ENCODE results near the gene GPR75. TPM values are rescaled to one million over a fixed set of nuclear protein-coding genes. Genes with fewer than 3 reads are reported as not detected.

The GPR75 gene
- total RNA-seq, 1 donor from 2014 or later, result 0.21 TPM

GRCh38 chr2:53865962-53866361 lies 6.2 kb upstream of the GPR75 start:
- no peaks in the 10 kb centered on the region for H3K27me3 ChIP-seq
- H3K36me3 ChIP-seq, result peaks cover 24 to 54% of the 10 kb centered on the region in 2 donors
- intact Hi-C loops (cut with DNase I), result no loop called here
- no peak for TF ChIP-seq CTCF (IDR thresholded peaks at IDR 0.05)
- DNase-seq (ENCODE audit: low spot score in 2 of 2), result no peak
- H3K9me3 ChIP-seq, result no peaks in the 10 kb centered on the region
- no peak overlapping the region for H3K4me3 ChIP-seq
- no peak overlapping the region for H3K27ac ChIP-seq
- H3K4me1 ChIP-seq, result no peaks in the 10 kb centered on the region

GRCh38 chr2:53865264-53865663 lies 5.5 kb upstream of the GPR75 start:
- Histone ChIP-seq H3K9me3 (no peaks in the 10 kb centered on the region), H3K27ac (no peak overlapping the region), H3K4me3 (no peak overlapping the region), H3K36me3 (peaks cover 20 to 50% of the 10 kb centered on the region in 2 donors), H3K4me1 (no peaks in the 10 kb centered on the region), H3K27me3 (no peaks in the 10 kb centered on the region)
- no peak for TF ChIP-seq CTCF (IDR thresholded peaks at IDR 0.05)
- intact Hi-C loops (cut with DNase I), result no loop called here
- DNase-seq (ENCODE audit: low spot score in 2 of 2), result no peak

- peaks cover 18 to 40% of the 10 kb centered on the region in 2 donors for H3K36me3 ChIP-seq
- H3K4me3 ChIP-seq, result no peak overlapping the region
- no peaks in the 10 kb centered on the region for H3K9me3 ChIP-seq
- H3K27ac ChIP-seq, result no peak overlapping the region
- no peak for DNase-seq (ENCODE audit: low spot score in 2 of 2)
- TF ChIP-seq CTCF (IDR thresholded peaks at IDR 0.05), result no peak
- H3K27me3 ChIP-seq, result no peaks in the 10 kb centered on the region
- peaks cover 0 to 3% of the 10 kb centered on the region in 2 donors for H3K4me1 ChIP-seq
- intact Hi-C loops (cut with DNase I), result no loop called here
Measured at GRCh38 chr2:53863538-53864227, 3.9 kb upstream of the GPR75 start.

GRCh38 chr2:53861824-53862223 lies 2.1 kb upstream of the GPR75 start:
- H3K9me3 ChIP-seq, result no peaks in the 10 kb centered on the region
- no peak for TF ChIP-seq CTCF (IDR thresholded peaks at IDR 0.05)
- intact Hi-C loops (cut with DNase I), result no loop called here

GRCh38 chr2:53856272-53856671 lies 3.5 kb downstream of the GPR75 start:
- Histone ChIP-seq H3K27me3 (no peaks in the 10 kb centered on the region), H3K36me3 (peaks cover 5 to 10% of the 10 kb centered on the region in 2 donors), H3K4me3 (no peak overlapping the region), H3K4me1 (peaks cover 0 to 3% of the 10 kb centered on the region in 2 donors), H3K27ac (no peak overlapping the region), H3K9me3 (no peaks in the 10 kb centered on the region)
- DNase-seq (ENCODE audit: low spot score in 2 of 2), result no peak
- TF ChIP-seq CTCF (IDR thresholded peaks at IDR 0.05), result no peak
- intact Hi-C loops (cut with DNase I), result no loop called here

More at GRCh38 chr2:53861824-53862223, 2.1 kb upstream of the GPR75 start:
- Histone ChIP-seq H3K36me3 (peaks cover 8 to 26% of the 10 kb centered on the region in 2 donors), H3K27me3 (no peaks in the 10 kb centered on the region), H3K4me3 (no peak overlapping the region), H3K27ac (no peak overlapping the region), H3K4me1 (peaks cover 0 to 3% of the 10 kb centered on the region in 2 donors)
- DNase-seq (ENCODE audit: low spot score in 2 of 2), result no peak
